HG03521 (cell line): ENCODE results near the gene TACSTD2.
"Not testable (repeated sequence)": the region's sequence is repeated elsewhere in the genome, so short reads cannot be mapped to it uniquely, and the experiment has no call there.

Experiments used
- ATAC-seq: cut with Tn5 transposase; IDR thresholded peaks from one replicate; pipeline ENCODE4 v1.9.1; 2021; ENCODE audit warnings: mild to moderate bottlenecking, moderate library complexity; ENCODE audit not compliant: unreplicated experiment

The TACSTD2 gene

DNA sequence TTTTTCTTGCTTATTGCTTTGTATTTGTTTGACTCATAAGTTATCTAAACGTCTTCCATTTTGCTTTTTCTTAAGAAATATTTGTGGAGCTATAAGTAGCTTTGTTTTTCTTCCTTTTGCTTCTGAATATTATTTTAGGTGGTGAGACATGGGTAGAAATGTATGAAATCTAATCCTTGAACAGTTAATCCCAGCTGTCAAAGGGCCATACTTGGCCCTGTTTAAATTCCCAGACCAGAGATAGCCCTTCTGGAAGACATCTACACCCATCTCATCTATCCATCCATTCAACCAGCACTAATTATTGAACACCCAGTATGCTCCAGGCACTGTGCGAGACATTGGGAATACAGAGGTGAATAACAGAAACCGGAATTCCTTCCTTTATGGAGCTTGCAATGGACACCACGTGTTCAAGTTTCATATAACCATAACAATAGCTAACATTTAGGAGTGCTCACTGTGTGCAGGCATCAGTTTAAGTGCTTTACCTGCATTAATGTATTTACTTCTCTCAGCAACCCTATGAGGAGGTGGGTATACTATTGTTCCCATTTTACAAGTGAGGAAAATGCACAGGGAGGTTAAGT is 8.7 kb downstream of the TACSTD2 start:
- ATAC-seq, result no peak

DNA sequence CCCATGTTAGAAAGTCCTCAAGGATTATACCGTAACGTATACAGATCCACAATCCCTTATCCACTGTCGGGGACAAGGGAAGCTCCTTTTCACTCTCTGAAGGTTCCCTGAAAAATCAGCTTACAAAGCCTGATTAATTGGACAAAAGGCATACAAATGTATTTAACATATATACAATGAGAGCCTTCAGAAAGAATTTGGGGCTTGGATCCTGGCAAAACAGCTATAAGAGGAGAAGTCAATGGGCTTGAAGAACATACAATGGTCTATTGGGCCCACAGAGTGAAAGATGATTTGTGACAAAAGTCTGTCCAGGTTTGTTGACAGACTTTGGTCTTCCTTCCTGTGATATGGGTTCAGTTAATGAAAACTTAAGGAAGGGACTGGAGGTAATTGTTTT is 10.7 kb downstream of the TACSTD2 start:
- no peak for ATAC-seq

DNA sequence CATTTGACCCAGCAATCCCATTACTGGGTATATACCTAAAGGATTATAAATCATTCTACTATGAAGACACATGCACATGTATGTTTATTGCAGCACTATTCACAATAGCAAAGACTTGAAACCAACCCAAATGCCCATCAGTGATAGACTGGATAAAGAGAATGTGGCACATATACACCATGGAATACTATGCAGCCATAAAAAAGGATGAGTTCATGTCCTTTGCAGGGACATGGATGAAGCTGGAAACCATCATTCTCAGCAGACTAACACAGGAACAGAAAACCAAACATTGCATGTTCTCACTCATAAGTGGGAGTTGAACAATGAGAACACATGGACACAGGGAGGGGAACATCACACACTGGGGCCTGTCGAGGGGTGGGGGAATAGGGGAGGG is 13.3 kb downstream of the TACSTD2 start:
- ATAC-seq, result not testable (repeated sequence)

DNA sequence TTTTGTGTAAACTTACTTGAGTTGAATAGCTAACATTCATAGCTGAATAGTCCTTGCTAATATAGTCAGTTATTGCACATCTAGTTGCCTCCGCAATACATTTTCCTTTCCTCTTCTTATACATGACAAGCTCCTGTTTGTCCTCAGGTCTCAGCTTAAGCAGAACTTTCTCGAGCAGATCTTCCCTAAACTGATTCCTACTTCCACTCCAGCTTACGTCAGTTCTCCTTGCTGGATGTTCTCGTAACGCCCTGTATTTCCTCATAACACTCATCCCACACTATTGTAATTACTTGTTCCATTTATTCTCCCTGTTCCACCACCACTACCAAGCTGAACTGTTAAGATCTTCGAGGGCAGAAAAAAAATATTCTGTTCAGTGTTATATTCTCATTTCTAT is 15.4 kb downstream of the TACSTD2 start:
- ATAC-seq, result no peak

DNA sequence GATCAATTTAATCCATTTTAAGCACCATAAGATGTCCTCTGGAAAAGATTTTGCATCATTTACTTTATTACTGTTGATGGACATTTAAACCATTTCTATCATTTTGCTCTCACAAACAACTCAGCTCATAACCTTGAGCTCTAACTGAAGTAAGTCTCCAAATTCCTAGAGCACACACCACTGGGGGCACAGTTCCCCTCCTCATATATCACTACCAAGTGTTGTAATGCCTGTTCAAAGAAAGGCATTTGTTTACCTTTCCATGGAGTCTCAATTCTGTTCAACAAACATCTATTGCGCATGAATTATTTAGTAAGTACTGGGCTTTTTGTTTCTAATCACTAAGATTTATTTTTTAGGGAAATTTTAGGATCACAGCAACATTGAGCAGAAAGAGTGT is 21.7 kb downstream of the TACSTD2 start:
- ATAC-seq, result no peak

DNA sequence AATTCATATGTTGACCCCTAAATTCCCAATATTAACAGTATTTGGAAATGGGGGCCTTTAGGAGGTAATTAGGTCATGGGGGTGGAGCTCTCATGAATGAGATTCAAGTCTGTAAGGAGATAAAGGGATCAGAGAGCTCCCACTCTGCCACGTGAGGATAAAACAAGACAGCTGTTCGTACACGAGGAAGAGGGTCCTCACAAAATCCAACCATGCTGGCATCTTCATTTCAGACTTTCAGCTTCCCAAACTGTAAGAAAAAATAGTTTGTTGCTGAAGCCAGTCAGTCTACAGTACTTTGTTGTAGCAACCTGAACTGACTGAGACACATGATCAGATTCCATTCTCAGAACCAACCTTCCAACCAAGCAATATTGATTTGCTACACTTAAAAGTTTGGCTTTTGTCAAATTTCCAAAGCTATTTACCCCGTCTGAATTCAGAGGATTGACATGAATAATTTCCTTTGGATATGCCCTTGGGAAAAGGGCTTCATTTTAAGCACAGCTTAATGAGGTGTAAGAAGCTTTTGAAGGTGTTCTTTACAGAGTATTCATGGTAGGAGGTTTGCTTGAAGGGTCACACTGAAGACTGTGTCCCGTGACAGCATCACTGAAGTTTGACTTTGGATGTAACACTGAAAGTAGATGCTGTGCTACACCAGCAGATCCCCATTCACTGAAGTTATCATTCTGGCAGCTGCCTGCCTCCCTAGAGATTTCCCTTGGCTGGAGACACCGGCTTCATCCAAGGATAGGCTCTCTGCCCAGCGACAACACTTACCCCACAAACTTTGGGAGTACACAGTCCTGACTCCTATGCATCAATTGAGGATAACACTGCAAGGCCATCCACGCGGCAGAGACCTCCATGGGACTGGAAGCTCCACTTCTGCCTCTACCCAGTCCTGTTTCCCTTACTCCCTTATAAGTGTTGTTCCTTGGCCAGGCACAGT is 25.6 kb downstream of the TACSTD2 start:
- no peak for ATAC-seq

DNA sequence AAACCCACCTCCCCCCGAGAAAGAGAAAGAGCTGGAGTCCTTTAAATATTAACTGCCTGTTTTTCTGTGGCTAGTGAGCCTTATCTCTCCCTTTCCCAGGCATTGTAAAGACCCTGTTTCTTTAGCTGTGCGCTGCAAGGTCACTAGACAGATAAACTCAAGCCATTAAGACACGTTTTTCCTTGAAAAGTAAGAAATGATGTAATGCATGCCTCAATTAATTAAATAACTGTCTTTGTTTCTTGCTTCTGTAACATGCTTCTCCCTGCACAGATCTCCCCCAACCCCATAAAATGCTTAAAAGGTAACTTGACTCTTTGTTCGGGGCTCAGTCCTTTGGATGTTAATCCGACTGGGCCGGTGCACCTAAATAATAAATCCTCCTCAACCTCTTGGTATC is 27.8 kb downstream of the TACSTD2 start:
- not testable (repeated sequence) for ATAC-seq

DNA sequence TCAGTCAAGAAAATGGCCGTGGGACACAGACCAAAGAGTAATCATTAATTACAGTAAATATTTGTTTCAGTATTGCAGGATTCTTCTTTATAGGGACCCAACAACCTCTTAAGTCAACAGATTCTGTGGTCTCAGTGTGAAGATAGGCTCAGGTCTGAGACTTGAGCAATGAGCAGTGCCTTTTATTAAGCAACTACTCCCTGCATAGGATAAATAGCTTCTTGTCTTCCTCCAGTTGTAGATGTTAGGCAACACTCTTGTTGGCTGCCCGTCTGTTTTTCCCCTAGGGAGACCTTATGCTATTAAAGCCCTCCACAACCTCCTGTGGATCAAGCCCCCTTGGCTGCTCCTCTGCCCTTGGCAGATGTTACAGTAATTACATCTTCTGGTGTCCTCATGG is 28.7 kb downstream of the TACSTD2 start:
- no peak for ATAC-seq

DNA sequence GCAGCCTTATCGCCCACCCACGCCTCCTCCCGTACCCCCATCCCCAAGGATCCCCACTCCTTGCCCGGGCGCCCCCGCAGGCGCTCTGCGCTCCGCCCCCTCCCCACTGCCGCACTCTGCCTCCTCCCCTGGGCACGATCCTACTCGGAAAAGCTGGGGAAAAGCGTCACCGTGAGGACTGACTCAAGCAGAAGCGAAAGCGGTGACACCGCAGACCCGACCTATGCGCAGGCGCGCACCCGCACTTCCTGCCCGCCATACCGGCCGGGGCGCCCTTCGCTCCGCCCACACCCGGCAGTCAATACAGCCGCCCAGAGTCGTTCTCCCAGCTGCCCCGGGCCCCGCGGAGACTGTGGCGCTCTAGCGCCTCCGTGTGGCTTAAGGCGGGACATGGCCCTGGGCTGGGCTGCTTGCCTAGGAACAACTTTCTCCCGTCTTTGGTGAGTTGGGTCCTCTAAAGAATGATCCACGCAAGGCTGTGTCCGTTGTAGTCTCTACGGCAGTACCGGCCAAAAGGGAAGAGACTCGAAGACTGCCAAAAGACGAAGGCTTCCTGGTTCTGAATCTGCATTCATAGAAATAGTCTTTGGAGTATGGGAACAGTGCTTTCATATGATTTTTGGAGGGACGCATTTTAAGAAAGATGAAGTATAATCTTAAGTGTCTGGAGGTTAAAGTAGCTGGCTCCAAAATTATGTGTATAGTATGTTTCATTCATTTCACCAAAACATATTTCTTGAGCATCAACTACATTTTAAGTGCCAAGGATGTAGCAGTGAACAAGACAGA is 30.3 kb downstream of the TACSTD2 start, which contains the start of gene OMA1:
Gene OMA1, minus strand, starts transcription at position 207 of the 789 bp plus-strand sequence. CDS start 7,432 bp downstream, outside the sequence.
- ATAC-seq, result peak; percentile 96

DNA sequence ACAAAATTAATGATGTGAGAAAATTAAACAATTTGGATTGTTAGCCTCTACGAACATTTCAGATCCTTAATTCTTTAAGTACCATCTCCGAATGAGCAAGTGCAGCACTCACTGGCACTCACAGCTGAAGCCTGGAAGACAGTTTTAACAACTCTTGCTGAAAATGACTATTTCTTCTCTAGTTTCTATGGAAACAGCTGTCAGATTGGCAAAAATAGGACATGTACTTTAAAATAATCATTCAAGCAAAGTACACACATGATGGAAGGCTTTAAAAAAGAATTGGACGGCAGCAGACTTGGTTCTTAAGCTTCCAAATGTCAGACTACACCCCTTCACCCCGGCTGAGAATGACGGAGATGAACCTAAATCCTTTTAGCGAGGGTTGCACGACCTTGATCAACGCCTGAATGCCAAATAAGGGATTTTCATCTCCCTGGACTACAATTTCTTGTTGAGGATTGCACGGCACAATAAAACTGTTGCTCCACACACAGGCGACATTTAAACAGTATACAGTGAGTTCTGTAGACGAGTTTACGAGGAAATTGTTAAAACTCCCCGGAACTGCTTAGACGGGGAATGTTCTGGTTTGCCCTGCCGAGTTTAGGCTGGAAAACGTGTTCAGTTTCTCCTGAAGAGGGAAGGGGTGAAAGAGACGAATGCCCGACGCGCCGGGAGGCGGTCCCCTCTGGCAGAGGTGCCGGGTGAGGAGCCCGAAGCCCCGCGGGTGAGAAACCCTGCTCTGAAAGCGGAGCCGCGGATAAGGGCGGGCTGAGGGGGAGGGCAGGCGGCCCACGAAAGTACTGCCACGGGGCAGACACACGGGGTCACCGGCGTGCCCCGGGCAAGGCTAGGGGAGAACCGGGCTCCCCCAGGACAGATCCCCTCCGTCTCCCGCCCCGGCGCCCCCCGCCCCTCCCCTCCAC is 31.2 kb downstream of the TACSTD2 start:
- ATAC-seq, result peak; percentile 53

DNA sequence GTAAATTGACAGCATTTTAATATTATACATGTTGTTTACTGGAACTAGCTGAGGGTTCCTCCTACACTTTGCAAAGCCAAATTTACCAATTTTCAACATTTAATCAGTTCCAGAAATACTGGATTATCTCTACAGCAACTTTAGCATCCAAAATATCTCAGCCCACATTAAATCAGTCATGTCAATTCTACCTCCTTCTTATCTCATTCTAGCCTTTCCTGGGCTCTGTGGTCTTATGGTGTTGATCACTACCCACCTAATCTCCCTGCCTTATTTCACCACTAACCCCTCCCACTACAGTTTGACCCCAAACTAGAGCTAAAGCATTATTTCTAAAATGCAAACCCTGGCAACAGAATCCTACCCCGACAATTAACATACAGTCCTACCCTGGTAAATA is 33.8 kb downstream of the TACSTD2 start:
- no peak for ATAC-seq

DNA sequence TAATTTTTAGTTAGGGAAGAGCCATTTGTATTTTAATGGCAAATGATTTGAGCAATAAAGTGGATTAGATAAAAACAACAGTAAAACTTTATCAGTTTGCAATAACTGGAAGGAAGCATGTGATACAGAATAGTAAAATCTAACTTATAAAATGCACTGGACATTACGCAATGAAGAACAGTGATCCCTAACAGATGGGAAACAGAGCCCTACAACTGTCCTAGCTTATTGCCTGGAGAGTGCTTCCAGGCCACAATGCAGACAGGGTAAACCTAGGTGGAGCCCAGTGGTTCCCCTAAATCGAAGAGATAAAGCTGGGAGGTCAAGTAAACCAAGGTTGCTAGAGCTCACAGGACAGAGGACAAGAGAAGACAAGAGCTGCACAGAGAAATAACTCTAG is 37.5 kb downstream of the TACSTD2 start:
- ATAC-seq, result no peak

DNA sequence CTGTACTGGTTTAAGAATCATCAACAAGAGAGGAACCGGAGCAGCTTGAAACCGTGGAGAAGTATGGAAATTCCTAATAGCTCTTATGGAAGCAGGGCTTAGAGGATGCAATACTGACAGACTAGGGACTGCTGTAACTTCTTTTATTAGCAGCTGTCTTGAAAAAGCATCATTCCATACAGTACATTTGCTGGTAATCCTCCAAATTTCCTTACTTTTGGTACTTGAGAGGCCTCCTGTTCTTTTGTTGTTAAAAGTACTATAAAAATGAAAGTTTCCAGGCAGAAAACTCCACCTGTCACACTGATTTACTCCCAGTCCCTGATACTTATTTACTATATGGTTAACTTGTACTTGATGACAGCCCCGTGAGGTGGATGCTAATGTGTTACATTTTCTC is 38.2 kb downstream of the TACSTD2 start:
- no peak for ATAC-seq

DNA sequence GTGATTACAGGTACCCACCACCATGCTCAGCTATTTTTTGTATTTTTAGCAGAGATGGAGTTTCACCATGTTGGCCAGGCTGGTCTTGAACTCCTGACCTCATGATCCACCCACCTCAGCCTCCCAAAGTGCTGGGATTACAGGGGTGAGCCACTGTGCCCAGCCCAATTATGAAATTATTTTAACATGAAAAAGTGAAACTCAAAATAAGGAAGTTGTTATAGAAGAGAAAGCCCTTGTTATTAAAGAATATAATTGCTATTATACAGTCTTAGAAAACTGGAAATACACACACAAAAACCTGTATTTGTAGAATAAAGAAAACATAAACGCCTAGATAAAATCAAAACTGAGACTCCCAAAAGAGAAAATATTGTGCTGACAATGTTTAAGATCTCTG is 45.2 kb downstream of the TACSTD2 start:
- not testable (repeated sequence) for ATAC-seq

DNA sequence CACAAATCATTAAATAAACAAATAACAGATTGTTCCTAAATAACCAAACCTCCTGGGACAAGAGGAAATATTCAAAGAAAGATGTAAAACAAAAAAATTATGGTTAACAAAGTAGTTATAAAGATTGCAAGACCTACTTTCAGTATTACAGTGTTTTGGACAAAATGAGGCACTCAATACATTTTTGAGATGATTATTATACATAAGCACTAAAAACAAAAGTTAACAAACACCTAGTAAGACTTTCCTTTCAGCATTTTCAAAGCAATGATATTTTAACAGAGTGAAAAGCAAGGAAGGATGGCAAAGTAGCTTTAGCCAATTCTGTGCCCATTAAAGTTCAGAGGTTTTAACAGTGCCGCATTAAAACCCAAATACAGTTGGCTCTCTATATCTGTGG is 47.8 kb downstream of the TACSTD2 start:
- ATAC-seq, result no peak

DNA sequence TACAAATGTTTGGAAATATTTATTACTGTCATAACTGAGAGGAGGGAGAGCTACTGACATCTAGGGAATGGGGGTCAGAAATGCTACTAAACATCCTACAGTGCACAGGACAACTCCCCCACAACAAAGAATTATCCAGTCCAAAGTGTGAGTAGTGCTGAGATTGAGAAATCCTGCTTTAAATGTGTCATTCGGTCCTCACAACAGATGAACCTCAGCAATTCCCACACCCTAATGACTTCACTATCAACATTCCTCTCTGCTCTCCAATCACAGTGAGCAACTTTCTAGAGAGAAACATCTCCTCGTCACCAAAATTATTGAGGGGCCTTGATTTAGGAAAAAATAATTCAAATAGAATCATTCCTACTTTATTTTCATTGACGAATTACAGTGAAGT is 48.5 kb downstream of the TACSTD2 start:
- ATAC-seq, result no peak
